NCI-H2171 treated with DMSO at 0.1 percent for 48 hours (cell line): Measurements from ENCODE around the gene DRC1.

Source experiments
- DNase-seq: peaks from one replicate; lab custom pipeline; 2025; lab: John Stamatoyannopoulos, UW

The DRC1 gene

GRCh38 chr2:26477911-26478253 lies 76.2 kb downstream of the DRC1 start, which contains the start of gene OTOF:
Gene OTOF, minus strand, starts transcription at chr2:26478124.
- no peak for DNase-seq

GRCh38 chr2:26478366-26478765 lies 76.6 kb downstream of the DRC1 start:
- DNase-seq, result no peak

- DNase-seq, result no peak
Observed at GRCh38 chr2:26479131-26479788, 77.5 kb downstream of the DRC1 start.

GRCh38 chr2:26479789-26480565 lies 78.3 kb downstream of the DRC1 start:
- no peak for DNase-seq

GRCh38 chr2:26480566-26481423 lies 79.1 kb downstream of the DRC1 start:
- DNase-seq, result no peak

- no peak for DNase-seq
Observed at GRCh38 chr2:26481706-26482105, 80.0 kb downstream of the DRC1 start.

- no peak for DNase-seq
Observed at GRCh38 chr2:26482211-26483026, 80.7 kb downstream of the DRC1 start.

- DNase-seq, result no peak
Observed at GRCh38 chr2:26483027-26483326, 81.3 kb downstream of the DRC1 start.

- DNase-seq, result no peak
Observed at GRCh38 chr2:26483516-26483915, 81.8 kb downstream of the DRC1 start.

GRCh38 chr2:26483957-26484565 lies 82.3 kb downstream of the DRC1 start:
- no peak for DNase-seq

GRCh38 chr2:26484579-26484978 lies 82.9 kb downstream of the DRC1 start:
- no peak for DNase-seq

GRCh38 chr2:26485099-26485498 lies 83.4 kb downstream of the DRC1 start:
- no peak for DNase-seq

- no peak for DNase-seq
Observed at GRCh38 chr2:26485725-26486418, 84.2 kb downstream of the DRC1 start.

- DNase-seq, result no peak
Observed at GRCh38 chr2:26486789-26487188, 85.1 kb downstream of the DRC1 start.

- no peak for DNase-seq
Observed at GRCh38 chr2:26487192-26487591, 85.5 kb downstream of the DRC1 start.

- peak; percentile 83 for DNase-seq
Observed at GRCh38 chr2:26488463-26489212, 86.9 kb downstream of the DRC1 start.

- DNase-seq, result no peak
Observed at GRCh38 chr2:26489213-26489850, 87.6 kb downstream of the DRC1 start.

- DNase-seq, result no peak
Observed at GRCh38 chr2:26491563-26492167, 89.9 kb downstream of the DRC1 start.

- DNase-seq, result no peak
Observed at GRCh38 chr2:26492749-26493515, 91.2 kb downstream of the DRC1 start.
